ENCODE data around the gene SRC. TPM values are rescaled to one million over a fixed set of nuclear protein-coding genes. Genes with fewer than 3 reads are reported as not detected.

The SRC gene
- total RNA-seq, 4 donors from 2014 or later: 21.8 to 30.9 (median 25.1) TPM

- WGBS, 2 donors: 46 to 58% methylated on average over 2 of the region's 2 CpGs
- H3K4me3 ChIP-seq (ENCODE audit: low read depth, poor library complexity, severe bottlenecking): no peak overlapping the region
- TF ChIP-seq POLR2A (IDR thresholded peaks at IDR 0.05) (no peak), CTCF (IDR thresholded peaks at IDR 0.05) (no peak)
- intact Hi-C loops (cut with DNase I; ENCODE audit: low total_unique reads): no loop called here
- DNase-seq (ENCODE audit: low spot score in 2 of 2): no peak
These were observed 22.0 kb upstream of the SRC start for GRCh38 chr20:37323985-37324384.

GRCh38 chr20:37325206-37325605 lies 20.7 kb upstream of the SRC start:
- TF ChIP-seq POLR2A (IDR thresholded peaks at IDR 0.05) (no peak), CTCF (IDR thresholded peaks at IDR 0.05) (no peak)
- H3K4me3 ChIP-seq (ENCODE audit: low read depth, poor library complexity, severe bottlenecking): no peak overlapping the region
- DNase-seq (ENCODE audit: low spot score in 2 of 2): no peak
- intact Hi-C loops (cut with DNase I; ENCODE audit: low total_unique reads): no loop called here
- 94 to 95% methylated on average over 7 of the region's 7 CpGs for WGBS, 2 donors

DNA sequence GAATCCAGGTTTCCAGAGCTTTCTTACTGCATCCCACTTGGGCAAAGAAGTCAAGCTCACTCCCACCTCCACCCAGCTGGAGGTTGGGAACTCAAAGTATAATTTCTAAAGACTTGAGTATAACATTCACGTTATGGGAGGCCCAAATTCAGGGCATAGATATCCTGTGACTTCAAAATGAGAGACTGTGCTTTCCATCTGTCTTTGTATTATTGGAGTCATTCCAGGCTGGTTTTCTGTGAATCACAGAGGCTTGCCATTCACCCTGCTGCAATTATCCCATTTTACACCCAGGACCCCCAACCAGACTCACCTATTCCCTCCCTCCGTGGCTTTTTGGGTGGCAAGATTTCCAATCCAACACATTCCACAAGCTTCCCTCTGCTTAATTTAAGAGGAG lies 19.3 kb upstream of the SRC start:
- DNase-seq (ENCODE audit: low spot score in 2 of 2): no peak
- intact Hi-C loops (cut with DNase I; ENCODE audit: low total_unique reads): no loop called here
- no peak for TF ChIP-seq POLR2A (IDR thresholded peaks at IDR 0.05)
- TF ChIP-seq CTCF (IDR thresholded peaks at IDR 0.05): no peak
- WGBS, 2 donors: 51 to 71% methylated on average over 2 of the region's 2 CpGs
- no peak overlapping the region for H3K4me3 ChIP-seq (ENCODE audit: low read depth, poor library complexity, severe bottlenecking)

DNA sequence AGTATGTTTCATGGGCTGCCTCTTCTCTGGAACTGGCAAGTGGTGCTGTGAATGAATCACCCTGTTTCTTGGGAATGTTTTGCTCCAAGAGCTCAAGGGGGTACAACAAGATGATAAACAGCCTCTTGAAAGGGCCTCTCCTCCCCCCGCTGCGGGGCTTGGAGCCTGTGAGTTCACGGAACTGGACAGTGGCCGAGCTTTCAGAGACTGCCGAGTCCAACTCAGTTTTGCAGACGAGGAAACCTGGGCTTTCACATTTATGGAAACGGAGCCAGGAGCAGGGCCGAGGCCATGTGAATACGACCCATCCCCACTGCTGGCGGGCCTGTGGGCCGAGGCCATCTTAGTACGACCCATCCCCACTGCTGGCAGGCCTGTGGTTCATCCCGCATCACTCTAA lies 18.2 kb upstream of the SRC start:
- DNase-seq (ENCODE audit: low spot score in 2 of 2): peak; percentile 83 to 95
- WGBS, 2 donors: 55 to 77% methylated on average over 13 of the region's 13 CpGs
- no peak overlapping the region for H3K4me3 ChIP-seq (ENCODE audit: low read depth, poor library complexity, severe bottlenecking)
- TF ChIP-seq POLR2A (IDR thresholded peaks at IDR 0.05) (no peak), CTCF (IDR thresholded peaks at IDR 0.05) (no peak)
- intact Hi-C loops (cut with DNase I; ENCODE audit: low total_unique reads): no loop called here

DNA sequence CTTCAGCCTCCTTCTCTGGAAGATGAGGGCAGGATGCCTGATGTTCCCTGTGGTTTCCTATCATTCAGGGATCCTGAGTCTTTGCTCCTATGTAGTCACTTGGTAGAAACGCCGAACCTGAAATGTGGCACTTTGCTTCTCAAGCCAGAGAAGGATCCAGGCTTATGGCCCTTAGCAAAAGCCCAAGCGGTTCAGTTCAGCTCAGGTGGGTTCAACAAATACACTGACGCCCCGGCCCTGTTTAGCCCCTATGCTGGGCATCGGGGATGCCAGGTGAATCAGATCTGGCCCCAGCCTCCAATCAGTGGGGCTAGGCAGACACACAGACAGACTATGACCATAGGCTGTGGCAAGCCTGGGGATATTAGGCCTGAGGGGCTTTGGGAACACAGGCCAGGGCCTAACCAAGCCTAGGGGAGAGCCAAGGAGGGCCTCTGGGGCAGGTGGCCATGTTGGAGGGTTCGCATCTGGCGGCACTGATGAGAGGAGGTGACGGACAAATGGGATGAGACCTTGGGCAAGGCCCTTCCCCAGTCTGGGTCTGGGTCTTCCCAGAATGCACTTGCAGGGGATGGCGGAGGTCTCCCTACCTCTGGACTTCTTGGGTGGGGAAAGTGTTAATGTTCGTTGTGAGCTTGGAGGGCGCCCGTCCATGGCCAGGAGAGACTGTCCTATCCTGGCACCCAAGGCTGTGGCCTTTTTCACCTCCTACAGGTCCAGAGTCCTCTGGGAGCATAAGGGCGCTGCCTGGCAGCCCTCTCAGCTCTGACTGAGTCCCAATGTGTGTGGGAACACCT lies 17.6 kb upstream of the SRC start:
- no peak overlapping the region for H3K4me3 ChIP-seq (ENCODE audit: low read depth, poor library complexity, severe bottlenecking)
- WGBS, 2 donors: 91 to 93% methylated on average over 9 to 14 of the region's 14 CpGs
- DNase-seq (ENCODE audit: low spot score in 2 of 2): no peak
- intact Hi-C loops (cut with DNase I; ENCODE audit: low total_unique reads): no loop called here
- TF ChIP-seq POLR2A (IDR thresholded peaks at IDR 0.05): no peak
- TF ChIP-seq CTCF (IDR thresholded peaks at IDR 0.05): no peak

Data from lower leg skin (tissue), 4 donors.